GM21786 (cell line): ENCODE measurements around the gene KDM5A.
"Not testable (repeated sequence)": the region's sequence is repeated elsewhere in the genome, so short reads cannot be mapped to it uniquely, and the experiment has no call there.

Experiments used
- ATAC-seq: cut with Tn5 transposase; IDR thresholded peaks from one replicate; pipeline ENCODE4 v1.9.1; 2021; ENCODE audit not compliant: unreplicated experiment

Gene KDM5A

GRCh38 chr12:334125-334524 lies 55.0 kb downstream of the KDM5A start:
- no peak for ATAC-seq

DNA sequence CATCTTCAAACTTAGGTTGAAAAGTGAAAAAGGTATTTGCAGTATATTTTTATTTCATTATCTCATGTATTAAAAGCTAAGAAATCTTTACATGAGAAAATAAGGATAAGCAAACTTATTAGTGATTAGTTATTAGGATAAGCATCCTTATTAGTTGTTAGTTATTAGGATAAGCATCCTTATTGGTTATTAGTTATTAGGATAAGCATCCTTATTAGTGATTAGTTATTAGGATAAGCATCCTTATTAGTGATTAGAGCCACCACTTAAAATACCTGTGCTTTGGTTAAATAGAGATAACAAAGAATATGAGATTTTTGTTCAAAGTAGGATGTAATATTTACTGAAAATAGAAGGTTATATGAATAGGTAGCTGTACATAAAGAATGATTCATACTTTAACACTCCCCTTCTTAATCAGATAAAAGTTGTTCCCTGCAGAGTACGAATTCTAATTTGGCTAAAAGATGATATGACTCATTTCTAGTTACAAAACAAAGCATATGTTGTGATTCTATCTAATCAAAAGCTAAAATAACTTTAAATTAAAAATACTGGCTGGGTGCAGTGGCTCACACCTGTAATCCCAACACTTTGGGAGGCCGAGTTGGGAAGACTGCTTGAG lies 56.4 kb downstream of the KDM5A start:
- ATAC-seq = no peak

DNA sequence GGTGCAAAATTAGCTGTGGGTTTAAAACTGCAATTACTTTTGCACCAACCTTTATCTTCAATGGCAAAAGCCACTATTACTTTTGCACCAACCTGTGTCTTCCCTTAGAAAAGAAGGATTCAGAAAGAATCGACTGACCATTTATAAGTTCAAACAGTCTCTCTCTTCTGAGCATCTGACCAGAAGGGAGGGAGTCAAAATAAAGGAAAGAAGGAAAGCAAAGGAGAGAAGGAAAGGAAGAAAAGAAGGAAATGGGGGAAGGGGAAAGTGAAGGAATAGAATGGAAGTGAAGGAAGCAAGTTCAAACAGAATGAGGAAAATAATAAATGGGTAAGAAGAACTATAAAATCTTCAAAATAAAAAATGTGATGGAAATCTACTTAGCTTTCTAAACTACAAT lies 57.8 kb downstream of the KDM5A start:
- ATAC-seq = no peak

GRCh38 chr12:325906-326305 lies 63.2 kb downstream of the KDM5A start:
- ATAC-seq = no peak

GRCh38 chr12:323507-323906 lies 65.6 kb downstream of the KDM5A start:
- ATAC-seq = no peak

GRCh38 chr12:321606-322326 lies 67.4 kb downstream of the KDM5A start:
- ATAC-seq = no peak

- no peak for ATAC-seq
These were observed 70.2 kb downstream of the KDM5A start for GRCh38 chr12:318759-319515.

- ATAC-seq = no peak
These were observed 80.6 kb downstream of the KDM5A start for GRCh38 chr12:308511-308910.

- ATAC-seq = no peak
These were observed 81.7 kb downstream of the KDM5A start for GRCh38 chr12:307406-307805.

DNA sequence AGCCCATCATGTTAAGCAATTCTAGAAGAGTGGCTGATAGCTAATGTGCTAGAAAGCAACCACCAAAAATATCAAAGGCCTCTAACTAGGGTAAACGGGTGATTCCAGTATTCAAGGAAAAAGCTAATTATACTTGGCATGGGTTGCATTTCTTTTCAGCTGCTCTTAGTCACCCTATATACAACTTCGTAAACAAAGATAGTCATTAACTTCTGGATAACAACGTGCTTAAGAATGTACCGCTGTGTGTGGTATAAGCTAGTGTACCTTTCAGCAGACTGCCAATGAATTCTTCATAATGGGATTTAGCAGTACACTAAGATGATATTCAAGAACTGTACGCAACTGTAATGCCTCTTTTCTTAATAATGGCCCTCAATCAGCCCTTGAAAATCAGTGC lies 84.3 kb downstream of the KDM5A start:
- ATAC-seq = no peak

DNA sequence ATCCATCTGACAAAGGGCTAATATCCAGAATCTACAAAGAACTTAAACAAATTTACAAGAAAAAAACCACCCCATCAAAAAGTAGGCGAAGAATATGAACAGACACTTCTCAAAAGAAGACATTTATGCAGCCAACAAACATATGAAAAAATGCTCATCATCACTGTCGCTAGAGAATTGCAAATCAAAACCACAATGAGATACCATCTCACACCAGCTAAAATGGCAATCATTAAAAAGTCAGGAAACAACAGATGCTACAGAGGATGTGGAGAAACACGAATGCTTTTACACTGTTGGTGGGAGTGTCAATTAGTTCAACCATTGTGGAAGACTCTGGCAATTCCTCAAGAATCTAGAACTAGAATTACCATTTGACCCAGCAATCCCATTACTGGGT lies 86.4 kb downstream of the KDM5A start:
- ATAC-seq = not testable (repeated sequence)

- not testable (repeated sequence) for ATAC-seq
These were observed 89.0 kb downstream of the KDM5A start for GRCh38 chr12:300166-300565.

DNA sequence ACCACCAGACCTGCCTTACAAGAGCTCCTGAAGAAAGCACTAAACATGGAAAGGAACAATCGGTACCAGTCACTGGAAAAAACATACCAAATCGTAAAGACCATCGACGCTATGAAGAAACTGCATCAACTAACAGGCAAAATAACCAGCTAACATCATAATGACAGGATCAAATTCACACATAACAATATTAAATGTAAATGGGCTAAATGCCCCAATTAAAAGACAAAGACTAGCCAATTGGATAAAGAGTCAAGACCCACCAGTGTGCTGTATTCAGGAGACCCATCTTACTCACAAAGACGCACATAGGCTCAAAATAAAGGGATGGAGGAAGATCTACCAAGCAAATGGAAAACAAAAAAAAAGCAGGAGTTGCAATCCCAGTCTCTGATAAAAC lies 89.6 kb downstream of the KDM5A start:
- not testable (repeated sequence) for ATAC-seq

DNA sequence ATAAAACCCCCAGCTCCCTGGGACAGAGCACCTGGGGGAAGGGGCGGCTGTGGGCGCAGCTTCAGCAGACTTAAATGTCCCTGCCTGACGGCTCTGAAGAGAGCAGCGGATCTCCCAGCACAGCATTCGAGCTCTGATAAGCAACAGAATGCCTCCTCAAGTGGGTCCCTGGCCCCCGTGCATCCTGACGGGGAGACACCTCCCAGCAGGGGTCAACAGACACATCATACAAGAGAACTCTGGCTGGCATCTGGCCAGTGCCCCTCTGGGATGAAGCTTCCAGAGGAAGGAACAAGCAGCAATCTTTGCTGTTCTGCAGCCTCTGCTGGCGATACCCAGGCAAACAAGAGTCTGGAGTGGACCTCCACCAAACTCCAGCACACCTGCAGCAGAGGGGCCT lies 91.1 kb downstream of the KDM5A start:
- ATAC-seq = not testable (repeated sequence)

DNA sequence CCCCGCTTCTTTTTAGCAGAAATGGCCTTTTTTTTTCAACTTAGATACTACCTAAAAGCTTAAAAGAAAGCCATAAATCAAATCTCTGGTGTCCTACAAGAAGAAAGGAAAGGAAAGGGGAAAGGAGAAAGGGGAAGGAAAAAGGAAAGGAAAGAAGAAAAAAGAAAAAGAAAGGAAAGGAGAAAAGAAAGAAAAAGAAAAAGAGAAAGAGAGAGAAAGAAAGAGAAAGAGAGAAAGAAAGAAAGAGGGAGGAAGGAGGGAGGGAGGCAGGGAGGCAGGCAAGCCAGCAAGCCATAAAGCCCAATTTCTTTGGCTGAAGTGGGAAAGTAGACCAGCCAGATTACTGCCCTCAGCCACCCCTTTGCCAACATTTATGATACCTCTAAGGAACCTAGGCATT lies 94.0 kb downstream of the KDM5A start:
- no peak for ATAC-seq

DNA sequence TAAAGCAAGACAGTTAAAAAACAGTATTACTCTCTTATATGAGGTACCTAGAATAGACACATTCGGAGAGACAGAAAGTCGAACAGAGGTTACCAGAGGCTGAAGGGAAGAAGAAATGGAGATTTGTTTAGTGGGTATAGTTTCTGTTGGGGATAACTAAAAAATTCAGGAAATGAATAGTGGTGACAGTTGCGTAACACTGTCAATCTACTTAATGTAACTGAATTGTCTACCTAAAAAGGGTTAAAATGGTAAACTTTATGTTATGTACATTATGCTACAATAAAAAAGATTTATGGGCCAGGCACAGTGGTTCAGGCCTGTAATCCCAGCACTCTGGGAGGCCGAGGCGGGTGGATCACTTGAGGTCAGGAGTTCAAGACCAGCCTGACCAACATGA lies 95.9 kb downstream of the KDM5A start:
- ATAC-seq = no peak

DNA sequence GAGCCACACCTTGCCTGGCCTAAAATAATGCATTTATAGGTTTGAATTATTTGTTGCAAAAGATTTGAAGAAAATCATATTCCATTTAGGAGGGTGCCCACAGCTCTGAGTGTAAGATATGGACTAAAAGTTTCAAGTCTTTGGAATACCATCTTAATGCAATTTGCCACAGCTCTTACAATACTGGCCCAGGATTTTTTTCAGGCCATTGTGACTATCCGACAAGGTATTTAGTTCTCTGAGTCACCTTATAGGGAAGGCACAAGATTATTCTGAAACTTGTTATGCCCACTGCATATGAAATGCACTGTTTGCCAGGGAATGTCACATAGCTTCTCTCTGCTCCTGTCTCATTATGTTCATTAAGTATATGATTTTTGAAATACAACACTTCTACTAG lies 96.9 kb downstream of the KDM5A start:
- ATAC-seq = no peak

GRCh38 chr12:291153-291723 lies 97.9 kb downstream of the KDM5A start:
- ATAC-seq = no peak

DNA sequence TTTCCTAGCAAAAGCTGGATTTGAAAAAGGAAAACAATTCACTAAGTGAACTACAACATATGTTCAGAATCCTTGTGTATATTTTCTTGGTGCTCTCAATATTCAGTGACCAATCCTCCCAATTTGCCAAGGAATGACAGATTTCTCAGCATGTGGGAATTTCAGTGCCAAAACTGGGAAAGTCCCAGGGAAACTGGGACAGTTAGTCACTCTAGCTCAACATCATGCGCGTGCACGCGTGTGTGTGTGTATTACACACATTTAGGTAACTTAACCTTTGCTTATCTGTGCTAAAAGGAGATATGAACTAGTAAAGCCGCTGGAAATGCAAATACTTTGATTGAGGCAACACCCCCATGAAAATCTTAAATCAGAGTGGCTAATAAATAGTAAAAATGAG lies 100.4 kb downstream of the KDM5A start:
- ATAC-seq = no peak

DNA sequence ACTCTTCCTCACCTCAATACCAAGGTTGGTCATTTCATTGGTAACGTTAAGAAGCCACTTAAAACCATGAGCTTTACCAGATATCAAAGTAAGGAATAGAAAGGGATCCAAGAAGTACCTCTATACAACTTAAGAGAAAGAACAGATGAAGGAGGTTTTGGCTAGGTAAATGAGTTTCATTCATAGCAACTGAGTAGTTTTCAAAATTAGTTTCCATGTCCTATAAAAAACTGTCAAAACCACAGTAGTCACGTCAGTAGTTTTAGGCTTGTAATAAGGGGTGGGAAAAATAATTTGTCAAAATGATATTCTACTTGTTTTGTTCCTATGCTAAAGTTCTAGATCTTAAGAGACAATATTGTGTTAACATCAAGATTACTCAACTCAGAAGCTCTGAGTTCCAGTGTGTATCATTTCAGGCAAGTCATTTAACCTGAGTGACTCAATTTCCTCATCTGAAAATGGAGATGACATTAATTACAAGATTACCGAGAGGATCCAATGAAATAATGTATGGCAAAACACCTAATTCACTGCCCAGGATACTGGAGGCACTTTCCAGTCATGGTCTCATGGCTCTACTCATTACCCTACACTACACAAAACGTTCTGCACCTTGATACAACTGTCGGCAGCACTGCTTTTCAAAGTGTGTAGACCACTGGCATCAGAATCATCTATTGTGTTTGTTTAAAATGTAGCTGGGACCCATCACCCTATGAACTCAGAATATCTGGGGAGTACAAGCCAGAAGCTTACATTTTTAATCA lies 102.4 kb downstream of the KDM5A start:
- ATAC-seq = no peak

DNA sequence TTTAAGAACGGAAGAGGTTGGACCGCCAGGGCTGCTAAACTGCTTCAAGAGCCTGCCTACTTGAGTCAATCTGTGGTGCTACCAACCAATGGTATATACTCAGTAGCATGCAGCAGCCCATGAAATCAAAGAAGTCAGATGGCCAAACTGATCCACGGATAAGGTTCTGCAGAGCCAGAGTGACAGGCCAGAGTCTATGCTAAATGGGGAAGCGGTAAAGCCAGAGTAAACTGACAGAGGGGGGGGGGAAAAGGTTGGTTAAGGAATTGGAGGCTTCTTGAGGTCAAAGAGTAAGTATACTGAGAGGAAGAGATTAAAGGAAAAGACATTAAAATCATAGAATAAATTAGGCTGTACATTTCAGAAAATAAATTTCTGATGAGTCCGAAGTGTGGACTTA lies 111.1 kb downstream of the KDM5A start:
- ATAC-seq = no peak
